Kidney epithelial cell (primary cell): Measurements from ENCODE around the gene DESI2. TPM values are rescaled to one million over a fixed set of nuclear protein-coding genes. Genes with fewer than 3 reads are reported as not detected.
"Not testable (repeated sequence)": the region's sequence is repeated elsewhere in the genome, so short reads cannot be mapped to it uniquely, and the experiment has no call there.

Experiments used
- DNase-seq: peaks from one replicate; pipeline ENCODE4 v3.0.0-alpha.2; 2010; ENCODE audit warnings: low read depth
- H3K27me3 ChIP-seq: 2 replicates; pipeline ENCODE4 v1.6.0; 2011; ENCODE audit warnings: low read length; ENCODE audit not compliant: control insufficient read depth, insufficient read depth
- H3K36me3 ChIP-seq: 2 replicates; pipeline ENCODE4 v1.5.1; 2011; ENCODE audit warnings: low read length; ENCODE audit not compliant: control insufficient read depth, insufficient read depth
- H3K4me3 ChIP-seq: 2 replicates; pipeline ENCODE4 v1.5.1; 2011; ENCODE audit warnings: low read depth, mild to moderate bottlenecking, control low read depth, low read length
- total RNA-seq: library from RNA; depleted of rRNA; stranded (reverse); fragments of >200 nt; gene quantifications from 2 replicates; pipeline ENCODE4 v1.2.3, GENCODE V29; 2015
- TF ChIP-seq, protein P1 (sequence below): IDR thresholded peaks from 2 replicates; pipeline ENCODE4 v1.5.1; 2011; ENCODE audit warnings: mild to moderate bottlenecking, moderate library complexity, low read length, control low read depth, inconsistent platforms; ENCODE audit not compliant: insufficient read depth, poor library complexity, severe bottlenecking

The DESI2 gene
- total RNA-seq, 1 donor from 2014 or later, result 53.2 TPM

DNA sequence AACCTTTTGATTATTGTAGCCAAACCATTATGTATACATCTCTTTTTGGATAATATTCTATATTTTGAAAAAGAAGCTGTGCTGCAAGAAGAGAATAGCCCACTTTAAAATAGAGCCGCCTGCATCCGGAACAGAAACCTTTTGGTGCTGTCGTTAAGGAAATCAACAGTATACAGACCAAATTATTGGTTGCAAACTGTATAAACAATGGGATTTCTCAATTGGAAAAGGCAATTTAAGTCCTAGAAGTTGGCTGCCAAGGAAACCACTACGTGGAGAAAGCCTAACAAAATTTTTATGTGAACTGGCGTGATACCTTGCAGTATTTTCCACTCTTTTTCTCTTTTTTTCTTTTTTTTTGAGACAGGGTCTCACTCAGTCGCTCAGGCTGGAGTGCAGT lies 25.8 kb downstream of the DESI2 start:
- Histone ChIP-seq H3K4me3 (no peak overlapping the region), H3K36me3 (no peaks in the 10 kb centered on the region), H3K27me3 (no peaks in the 10 kb centered on the region)
- TF ChIP-seq, protein P1, sequence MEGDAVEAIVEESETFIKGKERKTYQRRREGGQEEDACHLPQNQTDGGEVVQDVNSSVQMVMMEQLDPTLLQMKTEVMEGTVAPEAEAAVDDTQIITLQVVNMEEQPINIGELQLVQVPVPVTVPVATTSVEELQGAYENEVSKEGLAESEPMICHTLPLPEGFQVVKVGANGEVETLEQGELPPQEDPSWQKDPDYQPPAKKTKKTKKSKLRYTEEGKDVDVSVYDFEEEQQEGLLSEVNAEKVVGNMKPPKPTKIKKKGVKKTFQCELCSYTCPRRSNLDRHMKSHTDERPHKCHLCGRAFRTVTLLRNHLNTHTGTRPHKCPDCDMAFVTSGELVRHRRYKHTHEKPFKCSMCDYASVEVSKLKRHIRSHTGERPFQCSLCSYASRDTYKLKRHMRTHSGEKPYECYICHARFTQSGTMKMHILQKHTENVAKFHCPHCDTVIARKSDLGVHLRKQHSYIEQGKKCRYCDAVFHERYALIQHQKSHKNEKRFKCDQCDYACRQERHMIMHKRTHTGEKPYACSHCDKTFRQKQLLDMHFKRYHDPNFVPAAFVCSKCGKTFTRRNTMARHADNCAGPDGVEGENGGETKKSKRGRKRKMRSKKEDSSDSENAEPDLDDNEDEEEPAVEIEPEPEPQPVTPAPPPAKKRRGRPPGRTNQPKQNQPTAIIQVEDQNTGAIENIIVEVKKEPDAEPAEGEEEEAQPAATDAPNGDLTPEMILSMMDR, result no peak
- DNase-seq, result no peak

DNA sequence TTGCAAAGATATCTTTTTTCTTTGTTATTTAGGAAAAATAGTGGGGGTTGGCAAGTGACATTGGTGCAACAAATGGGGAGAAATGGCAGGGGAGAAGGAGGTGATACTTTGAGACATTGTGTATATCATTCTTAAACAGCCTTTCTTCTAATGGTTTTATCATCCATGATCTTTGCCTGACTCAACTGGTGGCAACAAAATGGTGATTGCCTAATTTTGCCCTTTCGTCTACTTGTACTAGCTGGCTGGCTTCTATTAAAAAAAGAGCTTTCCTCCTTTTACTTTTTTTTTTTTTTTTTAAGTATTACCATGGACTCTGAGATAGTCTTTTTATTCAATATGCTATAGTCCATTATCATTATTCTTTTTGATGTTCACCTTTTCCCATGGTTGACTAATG lies 27.7 kb downstream of the DESI2 start:
- no peak for DNase-seq
- H3K27me3 ChIP-seq, result no peaks in the 10 kb centered on the region
- no peaks in the 10 kb centered on the region for H3K36me3 ChIP-seq
- no peak overlapping the region for H3K4me3 ChIP-seq
- TF ChIP-seq, protein P1, result no peak

DNA sequence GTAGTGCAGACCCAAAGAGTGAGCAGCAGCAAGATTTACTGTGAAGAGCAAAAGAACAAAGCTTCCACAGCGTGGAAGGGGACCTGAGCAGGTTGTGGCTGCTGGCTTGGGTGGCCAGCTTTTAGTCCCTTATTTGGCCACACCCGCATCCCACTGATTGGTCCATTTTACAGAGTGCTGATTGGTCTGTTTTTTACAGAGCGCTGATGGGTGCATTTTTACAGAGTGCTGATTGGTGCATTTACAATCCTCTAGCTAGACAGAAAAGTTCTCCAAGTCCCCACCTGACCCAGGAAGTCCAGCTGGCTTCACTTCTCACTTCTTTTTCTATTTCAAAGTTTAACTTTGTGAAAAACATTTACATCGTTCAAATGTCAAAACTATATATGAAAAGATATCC lies 29.2 kb downstream of the DESI2 start:
- DNase-seq, H3K27me3 ChIP-seq, H3K36me3 ChIP-seq, H3K4me3 ChIP-seq: not testable (repeated sequence)

DNA sequence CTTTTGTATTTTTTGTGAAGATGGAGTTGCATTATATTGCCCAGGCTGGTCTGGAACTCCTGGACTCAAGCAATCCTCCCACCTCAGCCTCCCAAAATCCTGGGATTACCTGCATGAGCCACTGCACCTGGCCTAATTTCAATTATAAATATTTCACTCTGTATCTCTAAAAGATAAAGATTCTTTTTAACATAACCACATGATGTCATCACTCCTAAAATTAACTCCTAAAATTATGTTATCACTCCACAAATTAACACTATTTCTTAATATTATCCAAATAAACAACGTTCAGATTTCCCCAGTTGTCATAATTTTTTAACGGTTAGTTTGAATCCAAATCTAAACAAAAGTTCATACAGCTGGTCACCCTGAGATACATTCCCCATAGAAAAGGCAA lies 43.0 kb downstream of the DESI2 start:
- Histone ChIP-seq H3K4me3 (no peak overlapping the region), H3K36me3 (peaks cover 1% of the 10 kb centered on the region), H3K27me3 (no peaks in the 10 kb centered on the region)
- TF ChIP-seq, protein P1, result no peak
- DNase-seq, result no peak

DNA sequence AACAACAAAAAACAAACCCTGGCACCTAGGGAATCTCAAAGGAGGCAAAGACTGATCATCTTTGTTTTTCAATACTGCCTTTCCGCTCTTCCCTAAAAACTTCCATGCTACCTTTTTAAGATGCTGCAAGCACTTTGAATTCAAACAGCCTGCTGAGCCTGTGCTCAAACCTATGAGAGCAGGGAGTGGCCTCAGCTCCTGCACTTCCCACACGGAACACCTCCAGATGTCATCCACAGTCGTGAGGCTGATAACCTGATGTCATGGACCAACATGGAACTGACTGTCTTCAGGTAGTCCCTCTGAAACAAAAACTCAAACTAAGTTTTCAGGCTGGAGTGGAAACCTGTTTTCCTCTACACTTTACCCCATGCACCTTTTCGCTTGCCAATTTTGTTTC lies 46.8 kb downstream of the DESI2 start:
- DNase-seq, result no peak
- Histone ChIP-seq H3K27me3 (no peaks in the 10 kb centered on the region), H3K36me3 (peaks cover 1% of the 10 kb centered on the region), H3K4me3 (no peak overlapping the region)
- TF ChIP-seq, protein P1, result no peak

DNA sequence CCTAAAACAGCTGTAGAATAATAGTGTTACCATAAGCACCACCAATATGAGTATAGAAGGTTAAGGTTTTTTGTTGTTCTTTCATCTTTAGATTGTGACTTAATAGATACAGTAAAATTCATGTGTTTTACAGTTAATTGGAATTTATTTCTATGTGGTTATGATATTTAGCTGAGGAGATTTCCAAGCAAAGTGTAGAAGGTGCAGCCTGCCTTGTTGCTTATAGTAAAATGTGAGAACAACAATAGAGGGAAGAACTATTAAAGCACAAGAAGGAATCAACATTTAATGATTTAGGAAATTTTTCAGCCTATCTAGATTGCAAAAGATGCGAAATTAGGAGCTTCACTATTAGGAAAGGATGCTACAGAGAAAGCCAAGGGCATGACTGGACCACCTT lies 47.9 kb downstream of the DESI2 start:
- DNase-seq, result no peak
- Histone ChIP-seq H3K4me3 (no peak overlapping the region), H3K36me3 (no peaks in the 10 kb centered on the region), H3K27me3 (no peaks in the 10 kb centered on the region)
- TF ChIP-seq, protein P1, result no peak
